Measurements from ENCODE around the gene TBCD.

The TBCD gene

GRCh38 chr17:82872591-82873520 is 121.0 kb downstream of the TBCD start:
- no peak for DNase-seq

GRCh38 chr17:82873521-82873920 is 121.7 kb downstream of the TBCD start:
- DNase-seq = no peak

- no peak for DNase-seq
Observed at GRCh38 chr17:82874011-82874835, 122.4 kb downstream of the TBCD start.

GRCh38 chr17:82875407-82875856 is 123.6 kb downstream of the TBCD start:
- DNase-seq = no peak

- DNase-seq = no peak
Observed at GRCh38 chr17:82876149-82876548, 124.3 kb downstream of the TBCD start.

- no peak for DNase-seq
Observed at GRCh38 chr17:82876602-82877379, 124.9 kb downstream of the TBCD start.

GRCh38 chr17:82878527-82878926 is 126.7 kb downstream of the TBCD start:
- DNase-seq = no peak

- no peak for DNase-seq
Observed at GRCh38 chr17:82879241-82879640, 127.4 kb downstream of the TBCD start.

GRCh38 chr17:82880620-82881323 is 128.9 kb downstream of the TBCD start:
- no peak for DNase-seq

- no peak for DNase-seq
Observed at GRCh38 chr17:82881324-82881823, 129.5 kb downstream of the TBCD start.

- DNase-seq = no peak
Observed at GRCh38 chr17:82881900-82882714, 130.2 kb downstream of the TBCD start.

- no peak for DNase-seq
Observed at GRCh38 chr17:82882715-82883418, 131.0 kb downstream of the TBCD start.

GRCh38 chr17:82883419-82884031 is 131.7 kb downstream of the TBCD start:
- no peak for DNase-seq

GRCh38 chr17:82884341-82884969 is 132.6 kb downstream of the TBCD start:
- DNase-seq = no peak

GRCh38 chr17:82884970-82885353 is 133.1 kb downstream of the TBCD start:
- no peak for DNase-seq

GRCh38 chr17:82887255-82888164 is 135.6 kb downstream of the TBCD start:
- no peak for DNase-seq

GRCh38 chr17:82888583-82889495 is 137.0 kb downstream of the TBCD start:
- DNase-seq = no peak

All from COR-L47 (cell line).